GM11168 (cell line): ENCODE data around the gene REEP6.
"Not testable (repeated sequence)": the region's sequence is repeated elsewhere in the genome, so short reads cannot be mapped to it uniquely, and the experiment has no call there.

ENCODE experiments used
- in situ Hi-C: fragments of 300-500 bp; cut with MboI; formaldehyde crosslinking; loops from one replicate; pipeline ENCODE4 v1.12.0; 2022; ENCODE audit warnings: low sequenced_read_pairs; ENCODE audit not compliant: unreplicated experiment

REEP6 gene

GRCh38 chr19:1534972-1535371 is 44.0 kb downstream of the REEP6 start:
- in situ Hi-C loops: no loop called here

- in situ Hi-C loops: not testable (repeated sequence)
Measured at GRCh38 chr19:1535699-1536098, 44.7 kb downstream of the REEP6 start.

- in situ Hi-C loops: no loop called here
Measured at GRCh38 chr19:1538978-1539377, 48.0 kb downstream of the REEP6 start.

GRCh38 chr19:1539749-1540148 is 48.8 kb downstream of the REEP6 start:
- in situ Hi-C loops: loop anchor here (10.0 kb wide), 1 partner anchor 235 kb away; no protein-coding TSS in a partner anchor

GRCh38 chr19:1540365-1540925 is 49.5 kb downstream of the REEP6 start:
- in situ Hi-C loops: loop anchor here (10.0 kb wide), 1 partner anchor 234 kb away; no protein-coding TSS in a partner anchor
